Mesenchymal stem cell (in vitro differentiated cells and primary cell): ENCODE measurements around the gene LPCAT2.

Experiments used
- DNase-seq: peaks from one replicate; pipeline ENCODE4 v3.0.0-alpha.2; 2013
- H2AFZ ChIP-seq: one replicate; pipeline ENCODE4 v1.6.1; 2013; ENCODE audit warnings: low read depth, mild to moderate bottlenecking, control low read depth, inconsistent platforms, low read length, moderate library complexity
- H2AK5ac ChIP-seq: 2 replicates; pipeline ENCODE4 v1.6.1; 2013; ENCODE audit warnings: low read length, moderate library complexity, mild to moderate bottlenecking, inconsistent platforms; ENCODE audit not compliant: severe bottlenecking
- H2BK120ac ChIP-seq: one replicate; pipeline ENCODE4 v1.6.1; 2013; ENCODE audit warnings: low read depth, mild to moderate bottlenecking, inconsistent platforms, low read length, moderate library complexity
- H2BK12ac ChIP-seq, 2 experiments: one replicate each; pipeline ENCODE4 v1.6.1; 2013; ENCODE audit warnings: inconsistent platforms in 2 of 2, low read length in 2 of 2, mild to moderate bottlenecking in 2 of 2, moderate library complexity in 2 of 2, control low read depth in 1 of 2
- H2BK15ac ChIP-seq: one replicate; pipeline ENCODE4 v1.6.1; 2013; ENCODE audit warnings: mild to moderate bottlenecking, low read depth, inconsistent platforms; ENCODE audit not compliant: poor library complexity, severe bottlenecking
- H2BK5ac ChIP-seq: 2 replicates; pipeline ENCODE4 v1.6.1; 2013; ENCODE audit warnings: low read depth, mild to moderate bottlenecking, low read length, control low read depth, inconsistent platforms; ENCODE audit not compliant: poor library complexity, severe bottlenecking
- H3K14ac ChIP-seq, 2 experiments: one replicate each; pipeline ENCODE4 v1.6.1; 2013; ENCODE audit warnings: inconsistent platforms in 2 of 2, low read length in 2 of 2, control low read depth in 1 of 2, mild to moderate bottlenecking in 1 of 2, moderate library complexity in 1 of 2
- H3K18ac ChIP-seq, 2 experiments: one replicate each; pipeline ENCODE4 v1.6.1; 2013; ENCODE audit warnings: inconsistent platforms in 2 of 2, low read length in 2 of 2, control low read depth in 1 of 2, low read depth in 1 of 2, mild to moderate bottlenecking in 1 of 2
- H3K23ac ChIP-seq, 2 experiments: one replicate each; pipeline ENCODE4 v1.6.1; 2013; ENCODE audit warnings: inconsistent platforms in 2 of 2, low read length in 2 of 2, mild to moderate bottlenecking in 2 of 2, moderate library complexity in 2 of 2, control low read depth in 1 of 2
- H3K27ac ChIP-seq: 2 replicates; pipeline ENCODE4 v1.5.1; 2013; ENCODE audit warnings: mild to moderate bottlenecking, moderate library complexity, low read length, control low read depth, inconsistent platforms; ENCODE audit not compliant: poor library complexity, severe bottlenecking
- H3K27me3 ChIP-seq, 2 experiments: 2 replicates each; pipeline versions ENCODE4 v1.6.1 to v1.7.0; 2013; ENCODE audit warnings: low read length in 2 of 2, mild to moderate bottlenecking in 2 of 2, moderate library complexity in 2 of 2, control low read depth in 1 of 2, inconsistent platforms in 1 of 2; ENCODE audit not compliant: control insufficient read depth in 1 of 2, insufficient read depth in 1 of 2
- H3K36me3 ChIP-seq, 2 experiments: 2 replicates each; pipeline versions ENCODE4 v1.6.1 to v1.7.0; 2013; ENCODE audit warnings: low read length in 2 of 2, control low read depth in 1 of 2, inconsistent platforms in 1 of 2, low read depth in 1 of 2, mild to moderate bottlenecking in 1 of 2; ENCODE audit not compliant: insufficient read depth in 2 of 2, control insufficient read depth in 1 of 2
- H3K4ac ChIP-seq, 2 experiments: one replicate each; pipeline ENCODE4 v1.6.1; 2013; ENCODE audit warnings: inconsistent platforms in 2 of 2, low read length in 2 of 2, mild to moderate bottlenecking in 2 of 2, moderate library complexity in 2 of 2, control low read depth in 1 of 2, low read depth in 1 of 2
- H3K4me1 ChIP-seq: 2 replicates; pipeline ENCODE4 v1.6.1; 2013; ENCODE audit warnings: low read depth, low read length, control low read depth; ENCODE audit not compliant: control insufficient read depth, insufficient read depth
- H3K4me2 ChIP-seq: 2 replicates; pipeline ENCODE4 v1.6.1; 2013; ENCODE audit warnings: low read length, mild to moderate bottlenecking, inconsistent platforms; ENCODE audit not compliant: poor library complexity, severe bottlenecking
- H3K4me3 ChIP-seq, 2 experiments: 2 replicates each; pipeline versions ENCODE4 v1.5.1 to v1.7.0; 2013; ENCODE audit warnings: low read length in 2 of 2, mild to moderate bottlenecking in 2 of 2, control low read depth in 1 of 2, low read depth in 1 of 2; ENCODE audit not compliant: insufficient read depth in 1 of 2
- H3K79me1 ChIP-seq: replicated peaks from 2 replicates; pipeline ENCODE4 v1.6.1; 2013; ENCODE audit warnings: mild to moderate bottlenecking, control low read depth, low read length, inconsistent platforms; ENCODE audit not compliant: poor library complexity, severe bottlenecking
- H3K9ac ChIP-seq: 2 replicates; pipeline ENCODE4 v1.7.0; 2013; ENCODE audit warnings: mild to moderate bottlenecking, low read length, moderate library complexity
- H3K9me3 ChIP-seq: 2 replicates; pipeline ENCODE4 v1.7.0; 2013; ENCODE audit warnings: mild to moderate bottlenecking, low read length; ENCODE audit not compliant: control insufficient read depth
- H4K8ac ChIP-seq: one replicate; pipeline ENCODE4 v1.6.1; 2013; ENCODE audit warnings: inconsistent platforms, mild to moderate bottlenecking, low read length, moderate library complexity
- H4K91ac ChIP-seq: one replicate; pipeline ENCODE4 v1.6.1; 2013; ENCODE audit warnings: mild to moderate bottlenecking, low read length, inconsistent platforms
- WGBS: methylation state at CpG from one replicate; pipeline ENCODE4 v1.1.7; 2013; ENCODE audit warnings: mixed read lengths; 5-methylcytosine and 5-hydroxymethylcytosine counted together

Gene LPCAT2

DNA sequence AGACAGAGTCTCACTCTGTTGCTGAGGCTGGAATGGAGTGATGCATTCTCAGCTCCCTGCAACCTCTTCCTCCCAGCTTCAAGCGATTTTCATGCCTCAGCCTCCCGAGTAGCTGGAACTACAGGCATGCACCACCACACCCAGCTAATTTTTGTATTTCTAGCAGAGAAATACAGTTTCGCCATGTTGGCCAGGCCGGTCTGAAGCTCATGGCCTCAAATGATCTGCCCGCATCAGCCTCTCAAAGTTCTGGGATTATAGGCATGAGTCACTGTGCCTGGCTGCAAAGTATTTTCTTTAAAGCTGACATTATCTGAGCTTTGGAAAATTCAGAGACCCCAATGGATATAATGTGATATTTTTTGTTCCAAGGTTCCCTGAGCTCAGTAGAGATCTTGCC, 115.8 kb downstream of the LPCAT2 start:
- no peak for DNase-seq
- Histone ChIP-seq H2AFZ (no peak overlapping the region), H3K9me3 (no peaks in the 10 kb centered on the region), H3K9ac (no peak overlapping the region), H3K27ac (no peak overlapping the region), H3K4me3 (no peak overlapping the region), H2BK5ac (no peak overlapping the region), H3K18ac (no peak overlapping the region), H4K8ac (no peak overlapping the region), H2BK12ac (no peak overlapping the region), H4K91ac (no peak overlapping the region), H3K27me3 (peaks cover 8 to 20% of the 10 kb centered on the region in 2 experiments), H3K23ac (no peak overlapping the region), H3K79me1 (no peaks in the 10 kb centered on the region), H3K4ac (no peak overlapping the region), H2BK15ac (no peak overlapping the region), H2BK120ac (no peak overlapping the region), H3K4me1 (no peaks in the 10 kb centered on the region), H3K4me2 (no peak overlapping the region), H3K14ac (no peak overlapping the region), H3K36me3 (no peaks in the 10 kb centered on the region), H2AK5ac (no peak overlapping the region)
- 89% methylated on average over 5 of the region's 5 CpGs for WGBS

DNA sequence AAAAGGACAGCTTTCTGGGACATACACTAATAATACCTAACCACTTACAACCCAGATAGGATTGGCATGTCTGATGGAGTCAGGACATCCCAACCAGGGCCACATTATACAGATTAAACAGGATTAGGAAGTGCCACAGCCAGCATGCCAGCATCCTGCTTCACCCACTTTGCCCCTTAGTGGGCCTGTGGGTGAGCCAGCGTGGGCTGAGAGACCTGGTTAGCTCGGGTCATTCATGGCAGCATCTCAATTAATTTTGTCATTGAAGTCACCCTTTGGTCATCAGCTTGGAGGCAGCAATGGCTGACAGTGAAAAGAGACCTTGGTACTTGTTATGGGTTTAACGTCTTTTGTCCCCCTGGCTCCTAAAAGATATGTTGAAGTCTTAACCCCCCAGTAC, 117.0 kb downstream of the LPCAT2 start:
- WGBS = 71% methylated on average over 3 of the region's 3 CpGs
- no peaks in the 10 kb centered on the region for H3K4me1 ChIP-seq
- H3K18ac ChIP-seq = no peak overlapping the region
- H2BK15ac ChIP-seq = no peak overlapping the region
- H3K27ac ChIP-seq = no peak overlapping the region
- H3K27me3 ChIP-seq = peaks cover 8 to 31% of the 10 kb centered on the region in 2 experiments
- H3K36me3 ChIP-seq = no peaks in the 10 kb centered on the region
- H2BK12ac ChIP-seq = no peak overlapping the region
- H4K8ac ChIP-seq = no peak overlapping the region
- H3K79me1 ChIP-seq = no peaks in the 10 kb centered on the region
- H4K91ac ChIP-seq = no peak overlapping the region
- H3K4ac ChIP-seq = no peak overlapping the region
- H2BK5ac ChIP-seq = no peak overlapping the region
- no peak overlapping the region for H3K23ac ChIP-seq
- no peaks in the 10 kb centered on the region for H3K9me3 ChIP-seq
- H2BK120ac ChIP-seq = no peak overlapping the region
- no peak overlapping the region for H2AFZ ChIP-seq
- no peak overlapping the region for H3K9ac ChIP-seq
- no peak overlapping the region for H3K4me3 ChIP-seq
- no peak overlapping the region for H3K14ac ChIP-seq
- H3K4me2 ChIP-seq = no peak overlapping the region
- no peak for DNase-seq
- no peak overlapping the region for H2AK5ac ChIP-seq

DNA sequence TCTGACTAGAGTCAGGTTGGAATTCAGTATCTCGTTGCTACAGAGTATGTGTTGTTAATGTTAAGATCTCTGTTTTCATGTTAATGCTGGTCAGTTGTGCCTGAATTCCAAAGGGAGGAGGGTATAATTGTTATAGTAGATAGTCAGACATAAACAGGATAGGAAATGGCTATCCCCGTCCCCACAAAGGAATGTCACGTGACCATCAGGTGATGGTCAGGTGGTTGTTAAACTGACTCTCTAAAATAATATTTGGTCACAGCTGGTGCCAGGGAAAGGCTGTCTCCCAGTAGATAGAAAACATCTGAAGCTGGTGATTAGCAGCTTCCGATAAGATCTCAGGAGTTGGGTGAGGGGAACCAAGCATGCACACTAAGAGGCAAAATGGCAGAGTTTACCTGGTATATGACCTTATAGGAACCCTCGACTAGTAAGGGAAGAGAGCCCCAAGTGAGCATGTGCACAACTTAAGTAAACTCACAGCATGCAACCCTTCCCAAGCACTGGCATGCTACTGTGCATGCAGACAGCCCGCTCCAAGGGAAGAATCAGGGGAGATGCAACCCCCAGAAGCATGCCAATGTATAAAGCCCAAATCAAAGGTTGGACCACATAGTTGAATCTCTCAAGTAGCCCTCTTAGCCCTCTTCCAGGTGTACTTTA, 119.6 kb downstream of the LPCAT2 start:
- Histone ChIP-seq H3K9ac (no peak overlapping the region), H3K4me1 (no peaks in the 10 kb centered on the region), H3K4me3 (no peak overlapping the region), H2BK15ac (no peak overlapping the region), H4K8ac (no peak overlapping the region), H3K79me1 (no peaks in the 10 kb centered on the region), H3K36me3 (no peaks in the 10 kb centered on the region), H2AK5ac (no peak overlapping the region), H2BK5ac (no peak overlapping the region), H3K14ac (no peak overlapping the region), H4K91ac (no peak overlapping the region), H2AFZ (no peak overlapping the region), H2BK120ac (no peak overlapping the region), H3K4me2 (no peak overlapping the region), H3K9me3 (peaks cover 5% of the 10 kb centered on the region), H3K18ac (no peak overlapping the region), H3K4ac (no peak overlapping the region), H3K23ac (no peak overlapping the region), H3K27ac (no peak overlapping the region), H3K27me3 (peaks cover 5 to 31% of the 10 kb centered on the region in 2 experiments), H2BK12ac (no peak overlapping the region)
- WGBS = 70% methylated on average over 6 of the region's 6 CpGs
- no peak for DNase-seq

DNA sequence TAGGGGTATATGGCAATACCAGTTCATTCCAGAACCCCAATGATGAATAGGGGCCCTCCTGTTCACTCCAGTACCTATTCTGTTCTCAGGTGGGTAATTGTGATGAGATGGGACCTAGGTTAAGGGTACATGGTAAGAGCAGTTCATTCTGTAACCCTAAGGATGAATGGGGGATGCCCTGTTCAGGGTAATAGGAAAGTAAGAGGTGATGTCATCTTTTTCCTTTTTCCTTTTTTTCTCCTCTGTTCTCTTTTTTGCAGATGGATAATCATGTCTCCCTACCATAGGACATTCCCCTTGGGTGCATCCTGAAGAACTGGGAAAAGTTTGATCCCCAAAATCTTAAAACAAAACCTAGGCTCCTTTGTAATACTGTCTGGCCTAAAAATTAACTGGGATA, 121.9 kb downstream of the LPCAT2 start:
- Histone ChIP-seq H3K27ac (no peak overlapping the region), H2BK12ac (no peak overlapping the region), H2BK120ac (no peak overlapping the region), H3K9me3 (peaks cover 5% of the 10 kb centered on the region), H3K4ac (no peak overlapping the region), H2BK5ac (no peak overlapping the region), H3K4me2 (no peak overlapping the region), H3K4me1 (no peaks in the 10 kb centered on the region), H3K14ac (no peak overlapping the region), H3K23ac (no peak overlapping the region), H3K18ac (no peak overlapping the region), H3K79me1 (no peaks in the 10 kb centered on the region), H3K27me3 (peaks cover 5 to 40% of the 10 kb centered on the region in 2 experiments), H4K8ac (no peak overlapping the region), H2AFZ (no peak overlapping the region), H3K9ac (no peak overlapping the region), H4K91ac (no peak overlapping the region), H3K4me3 (no peak overlapping the region), H2BK15ac (no peak overlapping the region), H2AK5ac (no peak overlapping the region), H3K36me3 (no peaks in the 10 kb centered on the region)
- no peak for DNase-seq
